Measurements from ENCODE around the gene SLC35F1. TPM values are rescaled to one million over a fixed set of nuclear protein-coding genes. Genes with fewer than 3 reads are reported as not detected.

The SLC35F1 gene
- total RNA-seq, 1 experiment from 2014 or later, result 4.3 TPM

DNA sequence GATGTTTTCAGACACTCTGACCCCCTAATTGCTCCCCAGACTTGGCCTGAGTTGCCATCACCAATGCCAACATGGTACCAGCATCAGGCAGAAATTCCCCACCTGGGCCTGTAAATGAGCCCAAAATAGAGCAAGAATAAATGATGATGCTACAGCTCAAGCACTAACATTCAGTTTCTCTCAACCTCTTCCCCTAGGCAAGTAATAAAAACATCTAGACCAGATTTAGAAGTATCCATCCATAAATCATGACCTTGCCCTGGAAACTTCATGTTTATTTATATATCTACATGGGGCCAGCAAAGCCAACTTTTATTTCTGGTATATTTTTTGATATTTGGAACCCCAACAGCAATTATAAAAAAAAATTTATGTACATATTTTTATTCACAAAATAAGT, 419.6 kb downstream of the SLC35F1 start:
- no peak overlapping the region for H3K56ac ChIP-seq (ENCODE audit: insufficient read length, low read depth, low read length)
- no peaks in the 10 kb centered on the region for H3K23me2 ChIP-seq (ENCODE audit: insufficient read length, low read depth, low read length, poor library complexity, severe bottlenecking)
- no peaks in the 10 kb centered on the region for H3K79me1 ChIP-seq (ENCODE audit: insufficient read depth, low read depth, low read length, poor library complexity, severe bottlenecking)
- H3T11ph ChIP-seq (ENCODE audit: low read length), result no peak overlapping the region
- no peak overlapping the region for H2BK120ac ChIP-seq (ENCODE audit: low read depth, low read length, poor library complexity, severe bottlenecking)
- Mint-ChIP-seq H3K4me1 (peaks cover 10 to 15% of the 10 kb centered on the region in 2 experiments), H3K27me3 (ENCODE audit: low read depth) (no peaks in the 10 kb centered on the region), H3K27ac (no peak overlapping the region), H3K36me3 (ENCODE audit: insufficient read depth in 1 of 3, low read depth in 3 of 3) (no peaks in the 10 kb centered on the region; a peak in 1 of 7 replicates), H3K9me3 (no peaks in the 10 kb centered on the region), H3K4me3 (no peak overlapping the region)
- H3K14ac ChIP-seq (ENCODE audit: insufficient read depth, low read length), result no peak overlapping the region
- H2AK5ac ChIP-seq (ENCODE audit: insufficient read length, low read length), result no peak overlapping the region
- H2BK5ac ChIP-seq (ENCODE audit: insufficient read length, low read length), result no peak overlapping the region
- no peak overlapping the region for H4K8ac ChIP-seq (replicated peaks; ENCODE audit: insufficient read length, low read depth, low read length)
- no peak overlapping the region for H3K23ac ChIP-seq (ENCODE audit: insufficient read length, low read depth, low read length)
- H2AFZ ChIP-seq (ENCODE audit: low read length), result no peak overlapping the region
- H2BK15ac ChIP-seq (ENCODE audit: low read depth, low read length), result no peak overlapping the region
- H3K9me3 ChIP-seq (ENCODE audit: control insufficient read depth, low read depth, low read length), result no peaks in the 10 kb centered on the region
- H3K4me2 ChIP-seq (ENCODE audit: insufficient read depth, insufficient read length, low read length), result no peak overlapping the region
- H4K5ac ChIP-seq (ENCODE audit: insufficient read length, low read depth, low read length), result no peak overlapping the region
- no peak overlapping the region for H3K27ac ChIP-seq (ENCODE audit: insufficient read length, low read depth, low read length)
- H2BK12ac ChIP-seq (ENCODE audit: insufficient read length, low read depth, low read length), result no peak overlapping the region
- H3K27me3 ChIP-seq (ENCODE audit: insufficient read depth, low read length), result no peaks in the 10 kb centered on the region
- no peak overlapping the region for H2BK20ac ChIP-seq (ENCODE audit: low read depth, low read length, poor library complexity, severe bottlenecking)
- no peaks in the 10 kb centered on the region for H3K79me2 ChIP-seq (ENCODE audit: insufficient read depth, low read length)
- no peak overlapping the region for H4K91ac ChIP-seq (ENCODE audit: insufficient read length, low read depth, low read length)
- no peak for DNase-seq
- no peak overlapping the region for H3K18ac ChIP-seq (ENCODE audit: insufficient read length, low read depth, low read length)
- H4K20me1 ChIP-seq (ENCODE audit: control insufficient read depth, insufficient read depth, insufficient read length), result no peaks in the 10 kb centered on the region
- peaks cover 6% of the 10 kb centered on the region; the same call in 1 of the 2 replicates for H3K4me1 ChIP-seq (ENCODE audit: insufficient read depth, low read length)
- no peak overlapping the region for H3K9ac ChIP-seq (ENCODE audit: extremely low read depth, insufficient read length, low read length)
- H3K4ac ChIP-seq (ENCODE audit: low read depth, low read length), result no peak overlapping the region
- no peak for TF ChIP-seq CTCF (conservative IDR thresholded peaks at IDR 0.05)
